NCI-H1694 treated with DMSO at 0.1 percent for 48 hours (cell line): ENCODE data around the gene NPR3.

Experiments used
- DNase-seq: peaks from one replicate; lab custom pipeline; 2025; lab: John Stamatoyannopoulos, UW

NPR3 gene

DNA sequence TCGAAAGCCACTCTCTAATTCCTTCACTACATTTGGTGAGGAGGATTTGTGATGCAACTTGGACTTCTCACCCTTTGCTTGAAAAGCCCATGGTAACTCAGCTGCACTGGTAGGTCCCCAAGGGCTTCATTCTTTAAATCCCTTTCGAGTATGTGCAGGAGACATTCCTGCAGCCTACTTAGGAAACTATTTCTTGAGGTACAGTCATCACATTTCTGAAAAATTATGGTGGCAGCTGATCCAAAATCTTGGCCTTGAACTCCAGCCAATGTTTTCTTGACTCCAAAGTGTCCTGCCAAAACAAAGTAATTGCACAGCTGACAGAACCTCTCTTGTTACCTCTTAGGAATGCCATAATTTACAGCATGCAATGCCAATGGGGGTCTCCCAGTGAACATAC, 99.7 kb downstream of the NPR3 start:
- DNase-seq, result no peak

GRCh38 chr5:32812399-32812798, 101.3 kb downstream of the NPR3 start:
- DNase-seq, result no peak

DNA sequence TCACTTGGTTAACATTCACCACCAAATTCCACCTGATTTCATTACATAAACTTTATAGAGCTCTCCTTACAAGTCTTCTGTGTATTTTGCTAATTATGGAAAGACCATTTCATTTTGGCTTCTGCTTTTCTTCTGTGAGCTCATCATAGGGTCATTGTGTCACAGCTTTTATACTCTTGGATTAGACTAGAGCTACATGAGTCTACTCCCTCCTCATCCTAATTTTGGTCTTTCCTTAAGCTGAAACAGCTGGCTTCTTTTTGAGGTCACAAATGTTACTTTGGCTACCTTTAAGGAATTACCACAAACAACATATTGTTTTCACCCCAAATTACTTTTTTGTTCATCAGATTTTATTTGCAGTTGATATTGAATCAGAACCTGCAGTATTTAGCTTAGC, 103.0 kb downstream of the NPR3 start:
- DNase-seq, result no peak

DNA sequence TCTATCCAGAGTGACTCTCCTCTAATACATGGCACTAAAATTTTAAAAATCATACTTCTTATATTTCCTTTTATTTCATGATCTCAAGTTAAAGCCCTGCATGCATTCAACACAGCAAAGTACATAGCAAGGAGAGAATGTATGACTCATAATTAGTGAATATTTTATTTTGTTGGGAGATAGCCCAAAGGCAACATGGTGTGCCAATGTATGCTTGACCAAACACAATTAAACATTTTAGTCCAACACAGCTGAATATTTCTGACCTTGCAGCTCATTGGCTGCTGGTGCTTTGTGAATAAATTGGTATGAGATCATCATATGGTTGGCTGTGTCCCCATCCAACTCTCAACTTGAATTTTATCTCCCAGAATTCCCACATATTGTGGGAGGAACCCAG, 103.5 kb downstream of the NPR3 start:
- DNase-seq, result no peak

DNA sequence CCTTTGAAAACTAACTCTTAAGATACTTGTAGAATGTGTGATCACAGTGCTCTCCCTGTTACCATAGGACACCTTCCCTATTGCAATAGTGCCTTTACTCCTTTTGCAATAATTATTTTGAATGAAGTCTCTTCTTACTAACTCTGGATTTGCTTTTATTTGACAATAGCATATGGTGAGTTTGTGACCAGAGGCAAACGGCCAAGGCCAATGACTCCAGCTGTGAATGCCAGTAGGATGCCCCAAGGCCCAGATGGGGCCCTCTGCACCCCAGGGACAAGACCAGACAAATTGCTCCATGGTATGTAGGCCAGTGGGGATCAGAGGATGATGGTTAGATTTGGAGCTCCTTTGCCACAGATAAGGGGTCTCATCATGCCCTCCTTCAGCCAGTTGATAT, 116.9 kb downstream of the NPR3 start:
- no peak for DNase-seq

- DNase-seq, result no peak
These were observed 117.4 kb downstream of the NPR3 start for GRCh38 chr5:32828492-32828891.

DNA sequence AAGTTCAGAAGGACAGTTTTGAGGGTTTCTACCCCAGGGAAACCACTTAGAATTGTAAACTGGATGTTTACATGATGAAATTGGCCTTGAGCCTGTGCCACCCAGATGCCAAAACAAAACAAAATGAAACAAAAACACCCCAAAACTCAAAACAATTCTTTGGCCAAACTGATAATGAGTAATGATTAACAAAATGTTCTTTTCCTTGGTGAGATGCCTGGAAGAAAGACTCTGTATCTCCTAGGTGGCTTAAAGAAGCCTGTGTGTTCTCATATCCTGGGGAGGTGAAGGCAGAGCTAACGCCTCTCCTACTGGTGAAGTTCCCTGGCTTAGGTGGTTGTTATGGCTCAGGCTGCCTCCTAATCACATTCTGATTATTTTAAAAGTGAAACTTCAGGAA, 120.5 kb downstream of the NPR3 start:
- no peak for DNase-seq

- no peak for DNase-seq
These were observed 122.0 kb downstream of the NPR3 start for GRCh38 chr5:32833127-32833526.

DNA sequence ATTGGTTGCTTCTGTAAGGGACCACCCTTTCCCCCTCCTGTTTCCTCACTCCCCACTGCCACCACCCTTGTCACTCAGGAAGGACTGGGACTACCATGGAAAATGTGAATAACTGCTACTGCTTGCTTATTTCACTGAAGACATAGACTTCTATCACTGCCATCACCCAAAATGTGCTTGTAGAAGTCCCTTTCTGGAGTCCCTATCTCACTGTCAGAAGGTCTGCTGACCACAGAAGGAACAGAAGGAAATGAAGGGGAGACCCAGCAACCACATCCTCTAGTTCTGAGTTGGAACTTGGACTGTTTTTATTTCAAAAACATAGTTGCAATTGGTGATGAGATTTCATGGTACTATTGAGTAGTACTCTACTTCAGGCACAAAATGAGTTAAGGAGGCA, 122.5 kb downstream of the NPR3 start:
- DNase-seq, result no peak

DNA sequence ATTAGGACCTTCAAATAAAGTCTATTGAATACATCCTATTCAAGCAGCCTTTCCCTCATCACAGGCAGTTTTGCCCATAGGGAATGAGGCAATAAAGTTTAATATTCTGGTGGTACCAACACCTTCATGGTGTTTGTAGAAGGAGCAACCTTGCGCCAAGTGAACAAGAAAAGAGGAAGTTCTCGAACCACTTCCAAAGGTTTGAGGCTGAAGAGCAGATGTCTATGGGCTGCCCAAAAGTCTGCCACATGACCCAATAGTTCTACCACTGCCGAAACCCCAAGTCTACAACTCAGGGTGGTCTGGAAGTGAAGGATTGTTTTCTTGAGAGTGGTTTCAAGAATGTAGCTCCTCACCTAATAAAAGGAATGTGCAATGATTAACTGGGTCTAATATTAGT, 123.1 kb downstream of the NPR3 start:
- DNase-seq, result no peak

GRCh38 chr5:32836176-32836575, 125.1 kb downstream of the NPR3 start:
- DNase-seq, result no peak

DNA sequence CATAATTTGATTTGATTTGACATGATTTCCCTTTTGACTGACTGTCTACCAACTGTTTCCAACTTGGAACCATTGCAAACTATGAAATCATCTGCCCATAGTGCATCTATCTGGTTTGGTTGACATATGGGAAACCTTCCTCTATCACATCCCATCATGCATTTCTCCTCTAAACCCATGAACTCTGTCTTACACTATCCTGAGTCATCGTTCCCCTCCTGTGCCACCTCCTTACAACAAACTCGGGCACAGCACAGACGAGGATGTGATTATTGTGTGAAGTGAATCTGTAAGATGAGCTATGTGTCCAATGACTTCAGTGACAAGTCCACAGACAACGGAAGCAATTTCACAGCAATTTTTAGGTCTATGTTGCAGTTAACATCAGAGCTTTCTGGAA, 126.1 kb downstream of the NPR3 start:
- DNase-seq, result no peak

GRCh38 chr5:32839106-32839505, 128.0 kb downstream of the NPR3 start:
- no peak for DNase-seq

GRCh38 chr5:32840606-32841005, 129.5 kb downstream of the NPR3 start:
- DNase-seq, result no peak
